SU-DHL-6 (cell line): ENCODE measurements around the gene VWCE.
"Not testable (repeated sequence)": the region's sequence is repeated elsewhere in the genome, so short reads cannot be mapped to it uniquely, and the experiment has no call there.

Experiments used
- H2AFZ ChIP-seq: fragments of 200-600 bp; sonication (generic); 2 replicates; pipeline ENCODE4 v1.6.1; 2014; ENCODE audit warnings: low read depth, mild to moderate bottlenecking, moderate library complexity, mixed read lengths, antibody characterized with exemption, low read length; ENCODE audit not compliant: severe bottlenecking
- H3F3A ChIP-seq: fragments of 200-600 bp; shearing (Covaris generic); 2 replicates; pipeline ENCODE4 v1.6.0; 2016; ENCODE audit warnings: antibody characterized with exemption, mild to moderate bottlenecking; ENCODE audit not compliant: insufficient read depth
- H3K27ac ChIP-seq: fragments of 200-600 bp; sonication (generic); 2 replicates; pipeline ENCODE4 v1.5.1; 2016; ENCODE audit warnings: low read depth, mild to moderate bottlenecking, low read length, moderate library complexity, mixed read lengths
- H3K27me3 ChIP-seq: fragments of 200-600 bp; sonication (generic), shearing (Covaris generic); 2 replicates; pipeline ENCODE4 v1.6.0; 2014; ENCODE audit warnings: mild to moderate bottlenecking, low read length
- H3K36me3 ChIP-seq: fragments of 200-600 bp; sonication (generic); 2 replicates; pipeline ENCODE4 v1.6.1; 2014; ENCODE audit warnings: mild to moderate bottlenecking, low read length, mixed read lengths
- H3K4me2 ChIP-seq: fragments of 300-600, 200-600 bp; shearing (Covaris generic), sonication (generic); 2 replicates; pipeline ENCODE4 v1.6.0; 2014; ENCODE audit warnings: low read length, low read depth, mild to moderate bottlenecking; ENCODE audit not compliant: poor library complexity, severe bottlenecking
- H3K4me3 ChIP-seq: fragments of 200-600 bp; sonication (generic); 2 replicates; pipeline ENCODE4 v1.5.1; 2014; ENCODE audit warnings: antibody characterized with exemption, low read length, mild to moderate bottlenecking, mixed read lengths; ENCODE audit not compliant: insufficient read depth, poor library complexity, severe bottlenecking
- H3K79me2 ChIP-seq: fragments of 200-600 bp; sonication (generic); 2 replicates; pipeline ENCODE4 v1.6.1; 2014; ENCODE audit warnings: mild to moderate bottlenecking, low read length, moderate library complexity; ENCODE audit not compliant: insufficient read depth
- H3K9ac ChIP-seq: fragments of 200-600 bp; sonication (generic); 2 replicates; pipeline ENCODE4 v1.7.0; 2014; ENCODE audit warnings: mild to moderate bottlenecking, low read length
- H3K9me2 ChIP-seq: fragments of 200-600 bp; sonication (generic); replicated peaks from 2 replicates; pipeline ENCODE4 v1.6.1; 2014; ENCODE audit warnings: low read length; ENCODE audit not compliant: insufficient read depth
- H3K9me3 ChIP-seq: fragments of 200-600 bp; sonication (generic); 2 replicates; pipeline ENCODE4 v1.6.1; 2014; ENCODE audit warnings: low read length, mixed read lengths; ENCODE audit not compliant: insufficient read depth
- H4K20me1 ChIP-seq: fragments of 200-600 bp; sonication (generic); 2 replicates; pipeline ENCODE4 v1.6.1; 2014; ENCODE audit warnings: low read depth, mild to moderate bottlenecking, antibody characterized with exemption, low read length, moderate library complexity, mixed read lengths

The VWCE gene

DNA sequence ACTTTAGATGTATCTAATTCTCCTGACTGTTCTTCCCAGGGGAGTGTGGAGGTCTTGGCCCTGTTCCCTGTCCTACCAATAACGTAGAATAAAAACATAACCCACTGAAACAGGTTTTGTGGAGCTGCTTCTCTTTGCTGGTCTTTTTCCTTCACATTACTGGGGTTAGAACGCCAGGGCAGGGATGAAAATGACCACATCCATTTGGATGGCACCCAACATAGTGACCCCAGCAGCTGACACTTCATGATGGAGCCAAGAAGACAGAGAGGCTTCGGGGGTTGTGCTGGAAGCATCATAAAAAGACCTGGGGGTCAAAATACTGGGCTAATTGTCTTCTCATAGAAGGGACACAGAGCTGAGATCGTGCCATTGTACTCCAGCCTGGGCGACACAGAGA, 63.5 kb downstream of the VWCE start:
- H3K4me2 ChIP-seq, H3K9me3 ChIP-seq, H2AFZ ChIP-seq, H4K20me1 ChIP-seq, H3K79me2 ChIP-seq, H3K4me3 ChIP-seq, H3K9ac ChIP-seq, H3K27ac ChIP-seq, H3K27me3 ChIP-seq, H3F3A ChIP-seq, H3K9me2 ChIP-seq, H3K36me3 ChIP-seq: not testable (repeated sequence)

- H3K27me3 ChIP-seq, H3K4me3 ChIP-seq, H3K27ac ChIP-seq, H3K9me3 ChIP-seq, H2AFZ ChIP-seq, H4K20me1 ChIP-seq, H3K36me3 ChIP-seq, H3F3A ChIP-seq, H3K9ac ChIP-seq, H3K79me2 ChIP-seq, H3K4me2 ChIP-seq, H3K9me2 ChIP-seq: not testable (repeated sequence)
These were observed 64.1 kb downstream of the VWCE start for GRCh38 chr11:61231033-61231432.

DNA sequence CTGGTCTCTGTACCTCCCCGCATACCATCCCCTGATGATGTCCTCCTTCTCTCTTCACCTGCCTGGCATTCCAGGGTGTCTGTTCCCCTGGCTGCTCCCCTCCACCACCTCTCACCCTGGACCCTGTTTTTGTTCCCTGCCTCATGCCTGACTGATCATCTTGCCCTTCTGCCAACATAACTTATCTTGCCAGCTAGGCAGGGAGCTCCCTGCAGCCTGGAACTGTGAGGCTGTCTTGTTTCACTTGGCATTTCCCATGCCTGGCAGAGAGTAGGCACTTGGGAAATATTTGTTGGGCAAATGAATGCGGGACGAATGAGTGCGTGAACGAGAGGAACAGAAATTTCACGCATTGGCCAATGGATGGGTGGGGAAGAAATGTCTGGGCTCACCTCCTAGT, 65.7 kb downstream of the VWCE start:
- H3F3A ChIP-seq, H4K20me1 ChIP-seq, H3K9me3 ChIP-seq, H3K4me3 ChIP-seq, H3K27me3 ChIP-seq, H3K9ac ChIP-seq, H3K79me2 ChIP-seq, H2AFZ ChIP-seq, H3K36me3 ChIP-seq, H3K9me2 ChIP-seq, H3K4me2 ChIP-seq, H3K27ac ChIP-seq: not testable (repeated sequence)

DNA sequence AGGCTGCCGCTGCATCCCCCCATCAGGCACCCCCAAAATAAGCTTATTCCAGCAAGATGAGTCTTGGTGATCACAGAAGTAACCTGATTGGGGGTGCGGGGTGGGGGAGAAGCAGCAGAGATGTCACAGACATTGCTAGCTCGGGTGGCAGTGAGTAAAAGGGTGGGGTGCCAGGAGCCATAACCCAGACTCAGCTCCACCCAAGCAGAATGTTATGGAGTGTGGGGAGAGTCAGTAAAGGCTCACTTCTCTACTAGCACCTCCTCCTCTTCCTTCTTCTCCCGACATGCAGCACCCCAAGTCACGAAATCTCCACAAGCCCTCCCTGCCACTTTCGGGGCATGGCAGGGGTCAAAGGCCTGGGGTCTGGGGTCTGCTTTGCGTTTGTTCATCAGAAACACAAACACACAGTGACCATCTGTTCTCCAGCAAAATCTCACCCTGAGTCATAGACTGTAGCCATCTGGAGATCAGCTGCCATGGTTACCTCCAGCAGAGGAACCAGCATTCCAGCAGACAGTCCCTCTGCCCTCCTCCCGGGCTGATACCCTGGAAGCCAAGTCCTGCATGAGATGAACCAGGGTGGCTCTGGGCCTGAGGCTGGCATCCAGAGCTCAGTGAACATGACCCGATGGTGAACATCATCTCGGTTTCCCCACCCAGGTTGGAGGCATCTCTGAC, 68.5 kb downstream of the VWCE start:
- H3K9me3 ChIP-seq, H3K9ac ChIP-seq, H4K20me1 ChIP-seq, H3K27ac ChIP-seq, H3K36me3 ChIP-seq, H3F3A ChIP-seq, H3K79me2 ChIP-seq, H3K27me3 ChIP-seq, H3K4me2 ChIP-seq, H2AFZ ChIP-seq, H3K4me3 ChIP-seq, H3K9me2 ChIP-seq: not testable (repeated sequence)

- H3K4me3 ChIP-seq, H4K20me1 ChIP-seq, H3K27ac ChIP-seq, H3K9me3 ChIP-seq, H3K36me3 ChIP-seq, H3F3A ChIP-seq, H3K9me2 ChIP-seq, H3K79me2 ChIP-seq, H3K4me2 ChIP-seq, H3K9ac ChIP-seq, H3K27me3 ChIP-seq, H2AFZ ChIP-seq: not testable (repeated sequence)
These were observed 72.4 kb downstream of the VWCE start for GRCh38 chr11:61222692-61223091.

DNA sequence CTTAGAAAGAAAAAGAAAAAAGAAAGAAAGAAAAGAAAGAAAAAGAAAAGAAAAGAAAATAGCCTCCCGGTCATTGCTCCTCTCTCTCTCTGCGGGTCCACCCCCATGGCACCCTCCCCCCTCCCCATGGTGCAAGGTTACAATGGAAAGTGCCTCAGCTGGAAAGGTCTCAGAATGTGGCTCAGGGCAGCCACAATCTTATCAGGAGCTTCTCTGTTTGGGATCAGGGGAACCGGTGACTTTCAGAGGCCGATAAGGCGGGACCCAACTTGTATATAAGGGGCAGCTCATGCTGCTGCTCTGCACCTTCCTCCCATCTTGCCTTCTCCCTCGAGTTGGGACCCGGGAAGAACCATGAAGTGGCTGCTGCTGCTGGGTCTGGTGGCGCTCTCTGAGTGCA, 73.1 kb downstream of the VWCE start, which contains the start of gene PGA4:
PGA4 (plus strand) TSS at position 301 of the 400 bp plus-strand sequence; CDS start at position 355, 54 bp downstream.
- H4K20me1 ChIP-seq, H3K4me3 ChIP-seq, H3K4me2 ChIP-seq, H3K36me3 ChIP-seq, H3K27ac ChIP-seq, H3K9me3 ChIP-seq, H3F3A ChIP-seq, H2AFZ ChIP-seq, H3K9me2 ChIP-seq, H3K9ac ChIP-seq, H3K27me3 ChIP-seq, H3K79me2 ChIP-seq: not testable (repeated sequence)

DNA sequence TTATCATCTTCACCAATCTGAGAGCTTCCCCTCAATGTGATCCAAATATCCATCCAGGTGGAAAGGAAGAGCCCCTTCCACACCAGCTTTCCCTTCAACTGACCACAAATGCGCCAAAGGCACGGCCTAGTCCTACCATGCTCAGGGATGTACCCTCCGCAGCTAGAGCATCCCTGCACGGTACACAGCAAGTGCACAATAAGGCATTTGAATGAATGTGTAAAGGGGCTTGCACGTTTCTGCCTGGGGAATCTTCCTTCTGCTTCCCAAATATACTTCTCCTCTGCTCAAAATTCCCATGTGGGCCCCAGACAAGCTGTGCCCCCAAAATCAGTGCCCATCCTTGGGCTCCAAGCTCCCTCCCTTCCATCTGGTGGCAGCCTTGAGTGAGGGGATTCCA, 76.1 kb downstream of the VWCE start:
- H3K4me3 ChIP-seq, H3K4me2 ChIP-seq, H3F3A ChIP-seq, H2AFZ ChIP-seq, H3K9me2 ChIP-seq, H3K9me3 ChIP-seq, H3K36me3 ChIP-seq, H3K27me3 ChIP-seq, H3K9ac ChIP-seq, H3K79me2 ChIP-seq, H4K20me1 ChIP-seq, H3K27ac ChIP-seq: not testable (repeated sequence)

- not testable (repeated sequence) for H3K4me3 ChIP-seq, H3F3A ChIP-seq, H3K79me2 ChIP-seq, H3K36me3 ChIP-seq, H3K27me3 ChIP-seq, H2AFZ ChIP-seq, H3K9me3 ChIP-seq, H4K20me1 ChIP-seq, H3K27ac ChIP-seq, H3K4me2 ChIP-seq, H3K9ac ChIP-seq, H3K9me2 ChIP-seq
These were observed 76.8 kb downstream of the VWCE start for GRCh38 chr11:61218306-61218705.
